ENCODE results near the gene PCNT. TPM values are rescaled to one million over a fixed set of nuclear protein-coding genes. Genes with fewer than 3 reads are reported as not detected.
A peak's percentile ranks its signal among the peaks of the same experiment; 100 is the strongest.

The PCNT gene
- total RNA-seq, 4 donors from 2014 or later = 200 to 431 (median 290) TPM

- TF ChIP-seq CTCF (IDR thresholded peaks at IDR 0.05 in 4 of 5, conservative IDR thresholded peaks at IDR 0.05 in 1 of 5) (no peak), POLR2A (IDR thresholded peaks at IDR 0.05) (no peak)
- H3K36me3 ChIP-seq = peaks cover 4 to 91% of the 10 kb centered on the region in 2 donors
- intact Hi-C loops (cut with DNase I; ENCODE audit: low total_unique reads) (no loop called here), in situ Hi-C loops (cut with MboI; ENCODE audit: low sequenced_read_pairs in 4 of 4) (no loop called here)
- H3K4me3 ChIP-seq = no peak overlapping the region
- ATAC-seq (no peak), DNase-seq (no peak)
- H3K27me3 ChIP-seq = no peaks in the 10 kb centered on the region
- no peaks in the 10 kb centered on the region for H3K9me3 ChIP-seq
- H3K4me1 ChIP-seq = peaks cover 30 to 57% of the 10 kb centered on the region in 2 donors
- peak overlapping the region; percentile 87 to 99 (median 96) for H3K27ac ChIP-seq
These were observed 39.7 kb downstream of the PCNT start for GRCh38 chr21:46363698-46364097.

- H3K4me1 ChIP-seq = peaks cover 38 to 59% of the 10 kb centered on the region in 2 donors
- TF ChIP-seq POLR2A (IDR thresholded peaks at IDR 0.05) = no peak
- no peak for TF ChIP-seq CTCF (IDR thresholded peaks at IDR 0.05 in 4 of 5, conservative IDR thresholded peaks at IDR 0.05 in 1 of 5)
- no peak overlapping the region for H3K4me3 ChIP-seq
- H3K9me3 ChIP-seq = no peaks in the 10 kb centered on the region
- no peaks in the 10 kb centered on the region for H3K27me3 ChIP-seq
- intact Hi-C loops (cut with DNase I; ENCODE audit: low total_unique reads) (no loop called here), in situ Hi-C loops (cut with MboI; ENCODE audit: low sequenced_read_pairs in 4 of 4) (no loop called here)
- H3K27ac ChIP-seq = peak overlapping the region; percentile 97 to 99 (median 98)
- ATAC-seq = no peak
- peaks cover 4 to 76% of the 10 kb centered on the region in 2 donors for H3K36me3 ChIP-seq
- DNase-seq = no peak
These were observed 42.1 kb downstream of the PCNT start for GRCh38 chr21:46366091-46366490.

GRCh38 chr21:46366561-46366960 lies 42.6 kb downstream of the PCNT start:
- peaks cover 4 to 74% of the 10 kb centered on the region in 2 donors for H3K36me3 ChIP-seq
- peak overlapping the region; percentile 97 to 99 (median 98) for H3K27ac ChIP-seq
- H3K9me3 ChIP-seq = no peaks in the 10 kb centered on the region
- H3K4me1 ChIP-seq = peaks cover 34 to 55% of the 10 kb centered on the region in 2 donors
- TF ChIP-seq CTCF (IDR thresholded peaks at IDR 0.05 in 4 of 5, conservative IDR thresholded peaks at IDR 0.05 in 1 of 5) (no peak), POLR2A (IDR thresholded peaks at IDR 0.05) (no peak)
- in situ Hi-C loops (cut with MboI; ENCODE audit: low sequenced_read_pairs in 4 of 4) = no loop called here
- H3K27me3 ChIP-seq = no peaks in the 10 kb centered on the region
- no peak overlapping the region for H3K4me3 ChIP-seq
- intact Hi-C loops (cut with DNase I; ENCODE audit: low total_unique reads) = no loop called here
- DNase-seq (no peak), ATAC-seq (no peak)

- Histone ChIP-seq H3K4me3 (no peak overlapping the region), H3K27me3 (no peaks in the 10 kb centered on the region), H3K9me3 (no peaks in the 10 kb centered on the region), H3K27ac (peak overlapping the region; percentile 97 to 99 (median 98)), H3K36me3 (peaks cover 4 to 74% of the 10 kb centered on the region in 2 donors), H3K4me1 (peaks cover 30 to 50% of the 10 kb centered on the region in 2 donors)
- intact Hi-C loops (cut with DNase I; ENCODE audit: low total_unique reads) (no loop called here), in situ Hi-C loops (cut with MboI; ENCODE audit: low sequenced_read_pairs in 4 of 4) (no loop called here)
- ATAC-seq (no peak), DNase-seq (no peak)
- TF ChIP-seq CTCF (IDR thresholded peaks at IDR 0.05 in 4 of 5, conservative IDR thresholded peaks at IDR 0.05 in 1 of 5) (no peak), POLR2A (IDR thresholded peaks at IDR 0.05) (no peak)
These were observed 43.0 kb downstream of the PCNT start for GRCh38 chr21:46366966-46367365.
